NCI-H748 (cell line): ENCODE data around the gene KIF18B.
A peak's percentile ranks its signal among the peaks of the same experiment; 100 is the strongest.

Experiments used
- DNase-seq: peaks from one replicate; lab custom pipeline; 2025; ENCODE audit not compliant: unreplicated experiment; lab: John Stamatoyannopoulos, UW

The KIF18B gene

GRCh38 chr17:44947461-44948314, at the start of gene KIF18B:
Gene KIF18B, minus strand, starts transcription at chr17:44947773. Its CDS starts 11,429 bp downstream, at chr17:44936344.
- DNase-seq: peak; percentile 98

- no peak for DNase-seq
Observed at GRCh38 chr17:44996304-44996703, 48.7 kb upstream of the KIF18B start.

- DNase-seq: no peak
Observed at GRCh38 chr17:44995436-44996001, 47.9 kb upstream of the KIF18B start.

GRCh38 chr17:44992242-44992939, 44.8 kb upstream of the KIF18B start:
- no peak for DNase-seq

DNA sequence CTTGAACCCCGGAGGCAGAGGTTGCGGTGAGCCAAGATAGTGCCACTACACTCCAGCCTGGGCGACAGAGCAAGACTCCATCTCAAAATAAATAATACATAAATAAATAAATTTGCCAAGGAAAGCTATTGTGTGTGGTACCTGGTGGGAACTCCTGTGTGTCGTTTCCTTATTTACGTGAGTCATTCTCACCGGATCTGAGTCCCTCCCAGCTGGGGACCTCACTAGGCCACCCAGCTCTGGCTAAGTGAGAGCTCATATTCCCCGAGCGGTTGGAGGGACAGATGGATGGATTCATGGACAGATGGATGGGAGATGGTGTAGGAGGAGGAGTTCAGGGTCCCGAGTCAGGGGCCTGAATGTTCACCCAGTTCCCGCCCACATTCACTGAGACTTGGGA, 43.4 kb upstream of the KIF18B start:
- DNase-seq: no peak

DNA sequence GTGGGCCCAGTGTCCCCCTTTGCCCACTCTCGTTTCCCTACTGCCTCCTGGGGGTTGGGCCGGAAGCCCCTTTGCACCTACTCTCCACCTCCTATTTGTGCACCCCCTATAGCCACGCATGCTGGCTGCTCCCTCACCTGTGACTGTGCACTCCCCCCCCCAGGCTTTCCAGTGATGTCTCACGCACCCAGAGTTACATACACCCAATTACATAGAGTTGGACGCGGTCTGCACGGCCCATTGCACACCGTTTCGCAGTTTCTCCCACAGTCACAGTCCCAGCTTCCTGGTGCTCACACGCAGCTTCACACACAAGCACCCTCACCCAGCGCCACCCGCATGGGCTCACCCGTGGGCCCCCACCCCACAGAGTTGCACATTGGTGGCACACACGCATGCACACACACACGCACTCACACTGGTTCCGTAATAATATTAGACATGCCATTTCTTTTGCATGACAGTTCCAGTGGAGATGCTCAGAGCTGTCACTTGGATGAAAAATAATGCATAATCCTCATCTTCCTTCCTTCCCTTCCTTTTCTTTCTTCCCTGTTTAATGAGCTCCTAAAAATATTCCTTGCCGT, 42.1 kb upstream of the KIF18B start:
- no peak for DNase-seq

- no peak for DNase-seq
Observed at GRCh38 chr17:44988044-44988942, 40.7 kb upstream of the KIF18B start.

GRCh38 chr17:44983563-44983962, 36.0 kb upstream of the KIF18B start:
- no peak for DNase-seq

GRCh38 chr17:44982113-44982702, 34.6 kb upstream of the KIF18B start:
- DNase-seq: no peak

- DNase-seq: peak; percentile 28
Observed at GRCh38 chr17:44981221-44981968, 33.8 kb upstream of the KIF18B start.

GRCh38 chr17:44979426-44979995, 31.9 kb upstream of the KIF18B start:
- DNase-seq: peak; percentile 10

DNA sequence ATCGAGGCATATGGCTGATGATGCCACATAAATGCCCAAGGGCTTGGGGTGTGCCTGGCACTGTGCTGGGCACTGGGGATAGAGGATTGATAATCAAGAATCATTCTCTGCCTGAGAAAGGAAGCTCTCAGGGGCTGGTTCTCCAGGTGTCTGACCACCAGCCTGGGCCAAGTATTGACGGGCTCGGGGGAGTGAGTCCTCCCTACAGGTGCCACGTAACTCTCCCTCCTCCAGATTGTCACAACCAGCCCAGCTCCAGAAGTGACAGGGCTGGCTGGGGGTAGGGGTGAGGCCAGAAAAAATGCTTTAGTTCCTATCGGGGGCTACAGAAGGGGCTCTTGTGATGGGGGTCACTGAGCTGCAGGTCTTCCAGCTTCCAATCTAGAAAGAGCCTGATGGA, 31.2 kb upstream of the KIF18B start:
- DNase-seq: no peak

- no peak for DNase-seq
Observed at GRCh38 chr17:44977814-44978550, 30.4 kb upstream of the KIF18B start.

DNA sequence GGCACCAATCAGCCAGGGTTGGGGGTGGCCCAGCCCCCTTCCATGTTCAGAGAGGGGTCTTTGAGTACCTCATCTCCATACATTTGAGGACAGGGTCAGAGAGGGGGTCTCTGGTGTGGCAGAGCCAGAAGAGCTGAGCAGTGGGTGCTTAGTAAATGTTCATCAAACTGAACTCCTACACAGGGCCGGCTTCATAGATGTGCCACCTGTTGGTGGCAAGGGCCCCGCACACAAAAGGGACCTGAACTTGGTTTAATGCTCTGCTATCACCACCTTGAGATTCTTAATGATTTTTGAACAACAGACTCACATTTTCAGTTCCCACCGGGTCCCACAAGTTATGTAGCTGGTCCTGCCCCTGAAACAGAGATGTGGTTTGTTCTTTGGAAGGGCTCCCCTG, 29.5 kb upstream of the KIF18B start:
- DNase-seq: no peak

DNA sequence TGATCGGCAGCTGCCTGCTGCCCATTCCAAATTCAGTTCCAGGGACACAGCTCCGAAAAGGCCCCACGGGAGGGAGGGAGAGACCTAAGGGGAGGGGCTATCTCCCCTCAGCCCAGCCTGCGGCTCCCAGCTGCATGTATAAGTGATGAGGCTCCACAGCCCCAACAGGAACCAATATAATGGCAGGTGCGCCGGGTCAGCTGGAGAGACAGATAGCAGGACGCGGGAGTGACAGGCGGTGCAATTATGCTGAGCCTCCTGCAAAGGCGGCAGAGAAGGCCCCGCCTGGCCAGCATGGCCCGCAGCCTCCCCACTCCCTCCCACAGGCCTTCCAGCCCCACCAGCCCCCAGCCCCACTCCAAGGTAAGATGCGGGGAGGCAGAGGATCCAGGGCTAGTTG, 28.6 kb upstream of the KIF18B start:
- peak; percentile 31 for DNase-seq

DNA sequence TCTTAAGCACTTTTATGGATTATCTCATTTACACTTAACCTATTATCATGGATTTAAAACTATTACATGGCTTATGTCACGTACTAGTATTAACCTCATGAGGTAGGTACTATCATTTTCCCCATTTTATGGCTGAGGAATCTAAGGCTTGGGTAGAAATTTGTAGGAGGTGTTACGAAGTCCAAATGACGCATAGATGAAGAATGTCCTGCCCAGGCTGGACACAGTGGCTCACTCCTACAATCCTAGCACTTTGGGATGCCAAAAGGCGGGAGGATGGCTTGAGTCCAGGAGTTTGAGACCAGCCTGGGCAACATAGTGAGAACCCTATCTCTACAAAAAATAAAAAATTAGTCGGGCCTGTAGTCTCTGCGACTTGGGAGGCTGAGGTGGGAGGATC, 25.4 kb upstream of the KIF18B start:
- no peak for DNase-seq

GRCh38 chr17:44971776-44972483, 24.4 kb upstream of the KIF18B start:
- DNase-seq: no peak
